Caco-2 (cell line): ENCODE measurements around the gene NKX2-1. TPM values are rescaled to one million over a fixed set of nuclear protein-coding genes. Genes with fewer than 3 reads are reported as not detected.

Source experiments
- BruUV-seq: library from RNA; stranded (reverse); fragments of 400-500 nt; replicated peaks from 2 replicates; lab custom pipeline; 2021; lab: Mats Ljungman, UMichigan
- CTCF ChIA-PET: fragments of 300-600 bp; sonication (Branson Sonifier 250); formaldehyde crosslinking; loops from one replicate; lab custom pipeline; 2022; ENCODE audit warnings: antibody characterized with exemption; lab: Charles Lee
- POLR2A ChIA-PET: fragments of 300-600 bp; sonication (Branson Sonifier 250); formaldehyde crosslinking; loops from one replicate; lab custom pipeline; 2022; ENCODE audit warnings: antibody characterized with exemption; lab: Charles Lee
- DNase-seq, 2 experiments: peaks; one replicate each; pipeline versions ENCODE4 v3.0.0 to v3.0.0-alpha.2; 2020 to 2022
- H3K27me3 ChIP-seq: replicated peaks from 2 replicates; pipeline ENCODE4 v1.6.0; 2011; ENCODE audit warnings: low read length; ENCODE audit not compliant: control insufficient read depth, insufficient read depth
- H3K36me3 ChIP-seq: 2 replicates; pipeline ENCODE4 v1.5.1; 2011; ENCODE audit warnings: low read length; ENCODE audit not compliant: control insufficient read depth, insufficient read depth
- H3K4me1 ChIP-seq: fragments of 250-450 bp; sonication (Bioruptor Pico); 2 replicates; pipeline ENCODE4 v1.5.1; 2020; ENCODE audit warnings: mild to moderate bottlenecking
- H3K4me3 ChIP-seq: 2 replicates; pipeline ENCODE4 v1.5.1; 2011; ENCODE audit warnings: low read depth, mild to moderate bottlenecking, control low read depth, low read length
- H3K9me3 ChIP-seq: fragments of 250-450 bp; sonication (Bioruptor Pico); 2 replicates; pipeline ENCODE4 v1.5.1; 2020; ENCODE audit warnings: mild to moderate bottlenecking, moderate library complexity
- H3K27ac Mint-ChIP-seq: one replicate; pipeline ENCODE4 v1.8.0; 2022; ENCODE audit warnings: mixed read lengths; ENCODE audit not compliant: unreplicated experiment
- H3K27me3 Mint-ChIP-seq: one replicate; pipeline ENCODE4 v1.8.0; 2022; ENCODE audit warnings: mixed read lengths; ENCODE audit not compliant: insufficient read depth, unreplicated experiment
- H3K36me3 Mint-ChIP-seq: one replicate; pipeline ENCODE4 v1.8.0; 2022; ENCODE audit warnings: mild to moderate bottlenecking, mixed read lengths; ENCODE audit not compliant: insufficient read depth, unreplicated experiment
- H3K4me1 Mint-ChIP-seq: one replicate; pipeline ENCODE4 v1.8.0; 2022; ENCODE audit warnings: low read depth, mixed read lengths; ENCODE audit not compliant: unreplicated experiment
- H3K4me3 Mint-ChIP-seq: one replicate; pipeline ENCODE4 v1.8.0; 2022; ENCODE audit warnings: mild to moderate bottlenecking, moderate library complexity, mixed read lengths; ENCODE audit not compliant: unreplicated experiment
- H3K9me3 Mint-ChIP-seq: one replicate; pipeline ENCODE4 v1.8.0; 2022; ENCODE audit warnings: mixed read lengths; ENCODE audit not compliant: unreplicated experiment
- intact Hi-C: fragments of 100-400 bp; cut with micrococcal nuclease; formaldehyde crosslinking; loops from one replicate; pipeline ENCODE4 v1.10.0; 2022; ENCODE audit not compliant: unreplicated experiment
- total RNA-seq: library from RNA; stranded (reverse); gene quantifications from 2 replicates; pipeline ENCODE4 v1.2.3, GENCODE V29; 2022
- TF ChIP-seq, protein P1 (sequence below), 2 experiments: fragments of 200-600 bp in 1 of 2; IDR thresholded peaks; 1 replicate in 1 of 2; 2 replicates in 1 of 2; pipeline versions ENCODE4 v1.5.1 to v1.8.0; 2011 to 2022; ENCODE audit warnings: antibody characterized with exemption in 1 of 2, control low read depth in 1 of 2, inconsistent platforms in 1 of 2, low read depth in 1 of 2, low read length in 1 of 2, mild to moderate bottlenecking in 1 of 2, moderate library complexity in 1 of 2; ENCODE audit not compliant: insufficient read depth in 1 of 2, severe bottlenecking in 1 of 2, unreplicated experiment in 1 of 2

The NKX2-1 gene
- total RNA-seq, 1 experiment from 2014 or later = 0.66 TPM

DNA sequence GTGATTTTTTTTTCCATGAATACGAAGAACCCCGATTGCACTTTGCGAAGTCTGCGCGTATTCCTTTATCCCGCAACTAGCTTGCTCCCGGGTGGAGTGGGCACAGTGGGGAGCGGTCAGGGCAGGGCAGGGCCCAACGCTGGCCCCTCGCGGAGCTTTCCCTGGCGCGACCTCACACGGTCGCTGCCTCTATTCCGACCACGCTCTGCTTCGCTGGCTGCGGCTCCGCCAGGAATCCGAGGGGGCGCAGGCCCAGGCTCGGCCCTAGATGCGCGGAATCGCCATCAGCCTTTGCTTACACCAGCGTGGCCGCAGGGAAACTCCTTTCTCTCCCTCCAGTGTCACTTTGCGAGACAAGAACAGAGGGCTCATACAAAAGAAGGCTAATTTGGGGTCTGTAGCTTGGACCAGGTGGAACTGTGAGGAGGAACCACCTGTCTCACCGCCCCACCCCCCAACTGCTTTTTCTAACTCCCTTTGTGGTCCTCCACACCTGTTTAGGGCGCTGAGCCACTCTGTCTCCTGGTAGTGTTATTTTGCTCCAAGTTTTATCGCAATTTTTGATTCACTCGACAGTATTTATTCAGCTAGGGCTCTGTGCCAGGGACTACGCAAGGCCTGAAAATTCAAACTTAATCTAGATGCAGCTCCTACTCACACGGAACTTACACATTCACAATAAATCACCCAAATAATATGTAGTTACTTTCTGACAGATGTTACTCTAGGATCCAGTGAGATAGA lies 3.1 kb upstream of the NKX2-1 start:
- Mint-ChIP-seq H3K4me3 (no peak overlapping the region), H3K36me3 (no peaks in the 10 kb centered on the region), H3K27ac (no peak overlapping the region), H3K27me3 (peaks cover 20% of the 10 kb centered on the region), H3K9me3 (no peaks in the 10 kb centered on the region), H3K4me1 (no peaks in the 10 kb centered on the region)
- CTCF ChIA-PET = no interaction called here
- TF ChIP-seq, protein P1, sequence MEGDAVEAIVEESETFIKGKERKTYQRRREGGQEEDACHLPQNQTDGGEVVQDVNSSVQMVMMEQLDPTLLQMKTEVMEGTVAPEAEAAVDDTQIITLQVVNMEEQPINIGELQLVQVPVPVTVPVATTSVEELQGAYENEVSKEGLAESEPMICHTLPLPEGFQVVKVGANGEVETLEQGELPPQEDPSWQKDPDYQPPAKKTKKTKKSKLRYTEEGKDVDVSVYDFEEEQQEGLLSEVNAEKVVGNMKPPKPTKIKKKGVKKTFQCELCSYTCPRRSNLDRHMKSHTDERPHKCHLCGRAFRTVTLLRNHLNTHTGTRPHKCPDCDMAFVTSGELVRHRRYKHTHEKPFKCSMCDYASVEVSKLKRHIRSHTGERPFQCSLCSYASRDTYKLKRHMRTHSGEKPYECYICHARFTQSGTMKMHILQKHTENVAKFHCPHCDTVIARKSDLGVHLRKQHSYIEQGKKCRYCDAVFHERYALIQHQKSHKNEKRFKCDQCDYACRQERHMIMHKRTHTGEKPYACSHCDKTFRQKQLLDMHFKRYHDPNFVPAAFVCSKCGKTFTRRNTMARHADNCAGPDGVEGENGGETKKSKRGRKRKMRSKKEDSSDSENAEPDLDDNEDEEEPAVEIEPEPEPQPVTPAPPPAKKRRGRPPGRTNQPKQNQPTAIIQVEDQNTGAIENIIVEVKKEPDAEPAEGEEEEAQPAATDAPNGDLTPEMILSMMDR (IDR thresholded peaks at IDR 0.05; ENCODE audit: insufficient read depth in 1 of 2, low read depth in 1 of 2, low read length in 1 of 2, severe bottlenecking in 1 of 2, unreplicated experiment in 1 of 2) = no peak
- intact Hi-C loops = loop anchor here (10.0 kb wide), 2 partner anchors 318 to 418 kb away; no protein-coding TSS in a partner anchor
- no peaks in the 10 kb centered on the region; the same call in none of the 2 replicates for H3K27me3 ChIP-seq
- H3K9me3 ChIP-seq = no peaks in the 10 kb centered on the region
- no peak overlapping the region for H3K4me3 ChIP-seq
- POLR2A ChIA-PET = no interaction called here
- H3K4me1 ChIP-seq = peaks cover 3% of the 10 kb centered on the region; the same call in 1 of the 2 replicates
- no peaks in the 10 kb centered on the region for H3K36me3 ChIP-seq
- BruUV-seq = no TSS peak
- no peak for DNase-seq

DNA sequence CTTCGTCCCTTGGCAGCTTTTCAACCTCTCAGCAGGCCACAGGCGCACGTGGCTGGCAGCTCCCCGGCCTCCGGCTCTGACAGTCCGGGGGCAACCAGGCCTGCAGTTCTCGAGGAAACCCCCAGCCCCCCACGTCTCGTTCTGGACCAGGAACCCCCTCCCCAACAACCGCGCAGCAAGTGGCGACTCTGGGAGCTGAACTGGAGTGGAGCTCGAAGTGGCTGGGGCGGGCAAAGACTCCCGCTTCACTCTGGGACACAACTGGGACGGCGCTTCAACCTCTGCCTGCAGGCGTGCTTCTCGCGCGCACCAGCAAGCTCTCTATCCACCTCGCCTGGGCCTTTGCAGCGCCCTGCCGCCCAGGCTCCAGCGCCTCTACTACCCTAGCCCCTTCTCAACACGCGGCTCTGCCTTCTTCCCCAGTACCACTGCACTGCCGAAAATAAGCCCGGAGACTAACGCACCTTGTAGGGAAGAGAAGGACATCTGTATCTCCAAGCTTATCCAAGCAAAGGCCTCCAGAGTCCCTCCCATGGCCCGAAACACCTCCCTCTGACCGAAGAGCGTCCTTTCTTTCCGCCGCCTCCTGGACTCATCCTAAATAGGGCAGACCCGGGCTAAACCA lies 2.4 kb upstream of the NKX2-1 start:
- no peaks in the 10 kb centered on the region; the same call in none of the 2 replicates for H3K27me3 ChIP-seq
- no peaks in the 10 kb centered on the region for H3K9me3 Mint-ChIP-seq
- no peaks in the 10 kb centered on the region for H3K9me3 ChIP-seq
- POLR2A ChIA-PET = no interaction called here
- H3K36me3 ChIP-seq = no peaks in the 10 kb centered on the region
- H3K4me1 ChIP-seq = peaks cover 3% of the 10 kb centered on the region; the same call in 1 of the 2 replicates
- H3K36me3 Mint-ChIP-seq = no peaks in the 10 kb centered on the region
- no TSS peak for BruUV-seq
- TF ChIP-seq, protein P1 (IDR thresholded peaks at IDR 0.05; ENCODE audit: insufficient read depth in 1 of 2, low read depth in 1 of 2, low read length in 1 of 2, severe bottlenecking in 1 of 2, unreplicated experiment in 1 of 2) = no peak
- no peaks in the 10 kb centered on the region for H3K4me1 Mint-ChIP-seq
- DNase-seq = no peak
- H3K27me3 Mint-ChIP-seq = peaks cover 16% of the 10 kb centered on the region
- CTCF ChIA-PET = interaction anchor here (1.1 kb wide), 1 partner anchor 74 kb away, joined by 4 read pairs; no protein-coding TSS in a partner anchor
- H3K4me3 ChIP-seq = no peak overlapping the region
- intact Hi-C loops = loop anchor here (10.0 kb wide), 2 partner anchors 318 to 418 kb away; no protein-coding TSS in a partner anchor
- H3K27ac Mint-ChIP-seq = no peak overlapping the region
- peak overlapping the region; percentile 76 for H3K4me3 Mint-ChIP-seq

DNA sequence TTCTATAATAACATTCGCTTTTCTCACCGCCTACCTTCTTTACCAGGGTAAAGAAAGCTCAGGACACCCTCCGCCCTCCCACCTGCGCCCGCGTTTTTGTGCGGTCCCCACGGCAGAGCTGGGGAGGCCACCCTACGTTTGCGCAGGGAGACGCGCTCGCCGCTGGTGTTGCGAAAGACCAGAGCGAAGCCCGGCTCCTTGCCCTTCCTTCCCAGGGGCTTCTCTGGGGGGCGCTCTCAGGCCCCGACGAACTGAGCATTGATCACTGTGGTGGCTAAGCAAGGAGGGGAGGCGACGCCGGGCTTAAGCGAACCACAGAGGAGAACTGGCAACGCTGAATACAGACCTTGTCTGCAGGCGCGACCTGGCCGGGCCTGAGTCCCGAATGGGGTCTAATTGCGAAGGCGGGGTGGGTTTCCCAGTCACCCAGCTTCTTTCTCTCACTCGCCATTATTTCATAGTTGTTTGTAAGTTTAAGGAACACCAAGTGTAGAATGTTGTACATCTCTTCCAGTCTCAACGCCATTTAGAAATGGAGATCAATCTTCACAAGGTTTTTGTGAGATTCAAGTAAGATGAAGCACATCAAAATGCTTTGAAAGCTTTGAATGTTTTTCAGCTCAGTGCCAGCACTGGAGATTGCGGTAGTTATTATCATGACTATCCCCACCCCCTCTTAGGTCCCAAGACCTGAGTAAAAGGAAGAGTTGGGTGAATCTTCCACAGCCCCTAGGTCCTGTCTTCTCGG lies 1.7 kb upstream of the NKX2-1 start:
- TF ChIP-seq, protein P1 (IDR thresholded peaks at IDR 0.05; ENCODE audit: insufficient read depth in 1 of 2, low read depth in 1 of 2, low read length in 1 of 2, severe bottlenecking in 1 of 2, unreplicated experiment in 1 of 2) = no peak
- intact Hi-C loops = loop anchor here (10.0 kb wide), 2 partner anchors 317 to 417 kb away; no protein-coding TSS in a partner anchor
- no peak overlapping the region for H3K27ac Mint-ChIP-seq
- POLR2A ChIA-PET = no interaction called here
- no TSS peak for BruUV-seq
- CTCF ChIA-PET = interaction anchor here (0.6 to 1.1 kb wide), 3 partner anchors 12 to 73 kb away, joined by 4 to 6 read pairs (median 4); no protein-coding TSS in a partner anchor
- peaks cover 12% of the 10 kb centered on the region for H3K27me3 Mint-ChIP-seq
- H3K4me3 Mint-ChIP-seq = peak overlapping the region; percentile 76
- peaks cover 3% of the 10 kb centered on the region; the same call in 1 of the 2 replicates for H3K4me1 ChIP-seq
- no peak overlapping the region for H3K4me3 ChIP-seq
- H3K27me3 ChIP-seq = no peaks in the 10 kb centered on the region; the same call in none of the 2 replicates
- no peak for DNase-seq
- H3K36me3 Mint-ChIP-seq = no peaks in the 10 kb centered on the region
- H3K9me3 ChIP-seq = no peaks in the 10 kb centered on the region
- no peaks in the 10 kb centered on the region for H3K36me3 ChIP-seq
- H3K9me3 Mint-ChIP-seq = no peaks in the 10 kb centered on the region
- H3K4me1 Mint-ChIP-seq = no peaks in the 10 kb centered on the region
